ENCODE results near the gene CHEK2. TPM values are rescaled to one million over a fixed set of nuclear protein-coding genes. Genes with fewer than 3 reads are reported as not detected.

CHEK2 gene
- total RNA-seq, 5 donors from 2014 or later (not counting 1 experiment from before 2014, with no cell fraction given): 5.1 to 10.0 (median 7.1) TPM

DNA sequence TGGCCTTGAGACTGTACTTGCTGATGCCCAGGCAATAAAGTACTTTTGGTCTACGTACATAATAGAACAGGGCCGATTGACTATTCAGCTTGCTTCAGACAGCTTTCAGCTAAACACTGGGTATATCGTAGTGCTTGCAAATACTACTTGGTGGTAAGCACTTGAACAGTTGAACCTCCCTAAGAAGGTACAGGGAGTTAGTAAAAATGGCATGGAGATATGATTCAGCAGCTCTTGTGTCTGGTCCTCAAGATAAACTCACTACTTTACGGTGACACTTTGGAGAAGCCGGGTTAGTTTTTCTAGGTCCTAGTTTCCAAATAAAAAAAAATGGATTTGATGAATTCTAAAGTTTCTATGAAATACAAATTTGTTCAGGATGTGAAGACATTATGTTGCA is 38.2 kb upstream of the CHEK2 start:
- no peaks in the 10 kb centered on the region for H3K27me3 Mint-ChIP-seq
- no peak overlapping the region for H3K4me3 ChIP-seq (ENCODE audit: control insufficient read depth in 1 of 2, extremely low read depth in 1 of 2, low read length in 1 of 2)
- H3K27me3 ChIP-seq (replicated peaks in 1 of 2; ENCODE audit: control insufficient read depth in 2 of 2, extremely low read depth in 1 of 2, insufficient read depth in 2 of 2, low read length in 1 of 2): no peaks in the 10 kb centered on the region
- ChIA-PET POLR2A (no interaction called here), CTCF (interaction anchor here (0.6 kb wide), 2 partner anchors 33 to 256 kb away, joined by 3 read pairs; no protein-coding TSS in a partner anchor)
- no peak overlapping the region for H3K27ac Mint-ChIP-seq
- no peak for DNase-seq
- peaks cover 3 to 20% of the 10 kb centered on the region in 2 experiments for H3K4me1 ChIP-seq (ENCODE audit: control insufficient read depth in 1 of 2, extremely low read depth in 1 of 2, insufficient read depth in 2 of 2, low read length in 2 of 2)
- H3K4me3 Mint-ChIP-seq: no peak overlapping the region
- H3K9me3 ChIP-seq: no peaks in the 10 kb centered on the region
- no peak overlapping the region for H3K27ac ChIP-seq (ENCODE audit: low read length)
- H3K36me3 Mint-ChIP-seq: peaks cover 23% of the 10 kb centered on the region
- peaks cover 26 to 45% (median 41%) of the 10 kb centered on the region in 3 donors for H3K4me1 Mint-ChIP-seq
- 92% methylated on average over 2 of the region's 5 CpGs for WGBS (ENCODE audit: insufficient coverage)
- ATAC-seq (replicated peaks in 1 of 4): no peak
- H3K9me3 Mint-ChIP-seq: no peaks in the 10 kb centered on the region
- peaks cover 4 to 60% of the 10 kb centered on the region in 2 donors for H3K36me3 ChIP-seq (ENCODE audit: control insufficient read depth in 2 of 2, extremely low read depth in 1 of 2, insufficient read depth in 1 of 2, low read length in 1 of 2)

DNA sequence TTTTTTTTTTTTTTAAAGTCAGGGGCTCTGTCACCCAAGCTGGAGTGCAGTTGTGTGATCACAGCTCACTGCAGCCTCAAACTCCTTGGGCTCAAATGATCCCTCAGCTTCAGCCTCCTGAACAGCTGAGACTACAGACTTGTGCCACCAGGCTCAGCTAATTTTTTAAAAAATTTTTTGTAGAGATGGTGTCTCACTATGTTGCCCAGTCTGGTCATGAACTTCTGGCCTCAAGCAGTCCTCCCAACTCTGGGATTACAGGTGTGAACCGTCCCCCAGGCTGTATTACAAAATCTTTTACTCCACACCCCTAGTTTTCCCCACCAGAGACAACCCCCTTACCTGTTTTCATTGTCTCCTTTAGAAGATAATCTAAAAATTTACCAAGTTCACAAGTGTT is 32.8 kb upstream of the CHEK2 start:
- Histone ChIP-seq H3K4me1 (ENCODE audit: control insufficient read depth in 1 of 2, extremely low read depth in 1 of 2, insufficient read depth in 2 of 2, low read length in 2 of 2) (peaks cover 7 to 41% of the 10 kb centered on the region in 2 experiments), H3K9me3 (no peaks in the 10 kb centered on the region), H3K4me3 (ENCODE audit: control insufficient read depth in 1 of 2, extremely low read depth in 1 of 2, low read length in 1 of 2) (no peak overlapping the region), H3K36me3 (ENCODE audit: control insufficient read depth in 2 of 2, extremely low read depth in 1 of 2, insufficient read depth in 1 of 2, low read length in 1 of 2) (peaks cover 4 to 22% of the 10 kb centered on the region in 2 donors), H3K27me3 (replicated peaks in 1 of 2; ENCODE audit: control insufficient read depth in 2 of 2, extremely low read depth in 1 of 2, insufficient read depth in 2 of 2, low read length in 1 of 2) (no peaks in the 10 kb centered on the region), H3K27ac (ENCODE audit: low read length) (no peak overlapping the region)
- POLR2A ChIA-PET: no interaction called here
- CTCF ChIA-PET: interaction anchor here (0.9 to 1.1 kb wide), 2 partner anchors 12 to 36 kb away, joined by 3 read pairs; no protein-coding TSS in a partner anchor
- peaks cover 40 to 44% (median 42%) of the 10 kb centered on the region in 3 donors for H3K4me1 Mint-ChIP-seq
- no peaks in the 10 kb centered on the region for H3K9me3 Mint-ChIP-seq
- peaks cover 13% of the 10 kb centered on the region for H3K36me3 Mint-ChIP-seq
- no CpG with 5 or more reads among the region's 1 CpG for WGBS (ENCODE audit: insufficient coverage)
- H3K4me3 Mint-ChIP-seq: peak overlapping the region; percentile 97 to 98 (median 97)
- H3K27ac Mint-ChIP-seq: peak overlapping the region; percentile 34 to 50
- DNase-seq: no peak
- ATAC-seq (replicated peaks in 1 of 4): no peak
- H3K27me3 Mint-ChIP-seq: no peaks in the 10 kb centered on the region

- H3K36me3 Mint-ChIP-seq: peaks cover 13% of the 10 kb centered on the region
- H3K4me1 Mint-ChIP-seq: peaks cover 38 to 41% (median 40%) of the 10 kb centered on the region in 3 donors
- H3K27ac ChIP-seq (ENCODE audit: low read length): peak overlapping the region; percentile 31
- H3K4me3 ChIP-seq (ENCODE audit: control insufficient read depth in 1 of 2, extremely low read depth in 1 of 2, low read length in 1 of 2): peak overlapping the region; percentile 64 to 70
- DNase-seq (no peak), ATAC-seq (replicated peaks in 1 of 4) (no peak)
- H3K27me3 Mint-ChIP-seq: no peaks in the 10 kb centered on the region
- POLR2A ChIA-PET: no interaction called here
- WGBS (ENCODE audit: insufficient coverage): 0% methylated on average over 2 of the region's 10 CpGs
- peak overlapping the region; percentile 90 to 94 for H3K27ac Mint-ChIP-seq
- peaks cover 7 to 41% of the 10 kb centered on the region in 2 experiments for H3K4me1 ChIP-seq (ENCODE audit: control insufficient read depth in 1 of 2, extremely low read depth in 1 of 2, insufficient read depth in 2 of 2, low read length in 2 of 2)
- H3K36me3 ChIP-seq (ENCODE audit: control insufficient read depth in 2 of 2, extremely low read depth in 1 of 2, insufficient read depth in 1 of 2, low read length in 1 of 2): peaks cover 4 to 22% of the 10 kb centered on the region in 2 donors
- H3K27me3 ChIP-seq (replicated peaks in 1 of 2; ENCODE audit: control insufficient read depth in 2 of 2, extremely low read depth in 1 of 2, insufficient read depth in 2 of 2, low read length in 1 of 2): no peaks in the 10 kb centered on the region
- H3K9me3 Mint-ChIP-seq: peaks cover 0 to 3% (median 0%) of the 10 kb centered on the region in 3 donors
- CTCF ChIA-PET: interaction anchor here in 1 of 2 donors (0.5 to 1.1 kb wide), 5 partner anchors 7 to 64 kb away, joined by 3 read pairs; no protein-coding TSS in a partner anchor
- peak overlapping the region; percentile 97 to 98 (median 97) for H3K4me3 Mint-ChIP-seq
- no peaks in the 10 kb centered on the region for H3K9me3 ChIP-seq
Observed at GRCh38 chr22:28773461-28773867, 31.8 kb upstream of the CHEK2 start.

- Mint-ChIP-seq H3K36me3 (peaks cover 13% of the 10 kb centered on the region), H3K4me1 (peaks cover 33 to 36% (median 34%) of the 10 kb centered on the region in 3 donors), H3K4me3 (peak within 1 kb of the TSS; percentile 97 to 98 (median 97)), H3K27me3 (no peaks in the 10 kb centered on the region), H3K9me3 (peaks cover 0 to 3% (median 0%) of the 10 kb centered on the region in 3 donors), H3K27ac (peak within 1 kb of the TSS; percentile 90 to 94)
- CTCF ChIA-PET: interaction anchor here in 1 of 2 donors (0.5 to 1.0 kb wide), 7 partner anchors 8 to 64 kb away, joined by 3 to 6 read pairs (median 3); no protein-coding TSS in a partner anchor
- under 1% methylated on average over 77 of the region's 92 CpGs for WGBS (ENCODE audit: insufficient coverage)
- DNase-seq (peak; percentile 80 to 95 (median 91)), ATAC-seq (replicated peaks in 1 of 4) (peak; percentile 95 to 97 (median 96))
- Histone ChIP-seq H3K27me3 (replicated peaks in 1 of 2; ENCODE audit: control insufficient read depth in 2 of 2, extremely low read depth in 1 of 2, insufficient read depth in 2 of 2, low read length in 1 of 2) (no peaks in the 10 kb centered on the region), H3K4me1 (ENCODE audit: control insufficient read depth in 1 of 2, extremely low read depth in 1 of 2, insufficient read depth in 2 of 2, low read length in 2 of 2) (peaks cover 7 to 41% of the 10 kb centered on the region in 2 experiments), H3K9me3 (no peaks in the 10 kb centered on the region), H3K4me3 (ENCODE audit: control insufficient read depth in 1 of 2, extremely low read depth in 1 of 2, low read length in 1 of 2) (peak within 1 kb of the TSS; percentile 64 to 76), H3K36me3 (ENCODE audit: control insufficient read depth in 2 of 2, extremely low read depth in 1 of 2, insufficient read depth in 1 of 2, low read length in 1 of 2) (peaks cover 4 to 17% of the 10 kb centered on the region in 2 donors), H3K27ac (ENCODE audit: low read length) (peak within 1 kb of the TSS; percentile 31)
- POLR2A ChIA-PET: interaction anchor here in 1 of 2 donors (0.6 kb wide), 1 partner anchor 11 kb away, joined by 3 read pairs; no protein-coding TSS in a partner anchor
Observed at GRCh38 chr22:28772633-28773460, 31.2 kb upstream of the CHEK2 start, which contains the start of gene CCDC117. Gene CCDC117 (plus strand): TSS chr22:28772695. CDS start chr22:28772850, 155 bp downstream.

GRCh38 chr22:28771195-28771791 is 29.7 kb upstream of the CHEK2 start:
- ChIA-PET CTCF (no interaction called here), POLR2A (no interaction called here)
- H3K4me3 Mint-ChIP-seq: no peak overlapping the region
- H3K4me1 ChIP-seq (ENCODE audit: control insufficient read depth in 1 of 2, extremely low read depth in 1 of 2, insufficient read depth in 2 of 2, low read length in 2 of 2): peaks cover 7 to 31% of the 10 kb centered on the region in 2 experiments
- no peaks in the 10 kb centered on the region for H3K27me3 Mint-ChIP-seq
- peaks cover 0 to 3% (median 0%) of the 10 kb centered on the region in 3 donors for H3K9me3 Mint-ChIP-seq
- no peak overlapping the region for H3K27ac Mint-ChIP-seq
- H3K36me3 Mint-ChIP-seq: peaks cover 13% of the 10 kb centered on the region
- H3K9me3 ChIP-seq: no peaks in the 10 kb centered on the region
- H3K27ac ChIP-seq (ENCODE audit: low read length): no peak overlapping the region
- WGBS (ENCODE audit: insufficient coverage): 78% methylated on average over 1 of the region's 5 CpGs
- no peak for ATAC-seq (replicated peaks in 1 of 4)
- H3K4me3 ChIP-seq (ENCODE audit: control insufficient read depth in 1 of 2, extremely low read depth in 1 of 2, low read length in 1 of 2): no peak overlapping the region
- H3K27me3 ChIP-seq (replicated peaks in 1 of 2; ENCODE audit: control insufficient read depth in 2 of 2, extremely low read depth in 1 of 2, insufficient read depth in 2 of 2, low read length in 1 of 2): no peaks in the 10 kb centered on the region
- no peak for DNase-seq
- peaks cover 29% of the 10 kb centered on the region in 3 donors for H3K4me1 Mint-ChIP-seq
- H3K36me3 ChIP-seq (ENCODE audit: control insufficient read depth in 2 of 2, extremely low read depth in 1 of 2, insufficient read depth in 1 of 2, low read length in 1 of 2): peaks cover 4 to 17% of the 10 kb centered on the region in 2 donors

All from T-cell (primary cell).